Renal pelvis (tissue), 4 donors: ENCODE measurements around the gene ATP10B. TPM values are rescaled to one million over a fixed set of nuclear protein-coding genes. Genes with fewer than 3 reads are reported as not detected.
A peak's percentile ranks its signal among the peaks of the same experiment; 100 is the strongest.

Experiments used
- DNase-seq: peaks from one replicate; pipeline ENCODE4 v3.0.0-alpha.2; 2013
- polyA plus RNA-seq, 3 donors: library from polyadenylated mRNA; unstranded; fragments of 120-200 nt; gene quantifications; one replicate each; pipeline ENCODE4 v1.2.1, GENCODE V29; 2013; ENCODE audit not compliant: insufficient read length in 3 of 3

Gene ATP10B
- polyA plus RNA-seq, 3 donors: 0.78 to 0.94 (median 0.83) TPM

DNA sequence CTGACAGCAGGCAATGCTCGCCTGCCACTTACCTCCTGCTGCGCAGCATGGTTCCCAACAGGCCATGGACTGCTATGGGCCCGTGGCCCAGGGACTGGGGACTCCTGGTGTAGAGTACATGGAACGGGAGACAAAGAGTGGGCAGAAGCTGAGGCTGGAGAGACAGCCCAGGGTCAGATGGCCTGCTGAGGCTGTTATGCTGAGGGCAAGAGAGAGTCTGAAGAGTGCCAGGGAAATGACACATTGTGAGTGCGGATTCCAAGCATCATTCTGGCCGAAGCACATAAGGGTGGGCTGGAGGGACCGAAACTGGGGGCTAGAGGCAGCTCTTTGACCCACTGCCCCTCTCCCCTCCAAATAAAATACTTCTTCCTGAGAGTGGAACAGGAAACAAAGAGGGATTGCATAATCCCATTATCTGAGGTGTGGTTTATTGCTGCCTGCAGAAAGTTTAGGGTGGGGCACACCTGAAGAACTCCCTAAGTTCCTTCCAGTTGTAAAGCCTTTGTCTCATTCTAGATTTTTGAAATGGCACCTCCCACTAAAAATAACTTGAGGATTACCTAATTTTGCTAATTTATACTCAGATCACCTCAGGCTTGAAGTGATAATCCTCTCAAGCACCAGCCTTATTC, 158.1 kb downstream of the ATP10B start:
- DNase-seq: no peak

DNA sequence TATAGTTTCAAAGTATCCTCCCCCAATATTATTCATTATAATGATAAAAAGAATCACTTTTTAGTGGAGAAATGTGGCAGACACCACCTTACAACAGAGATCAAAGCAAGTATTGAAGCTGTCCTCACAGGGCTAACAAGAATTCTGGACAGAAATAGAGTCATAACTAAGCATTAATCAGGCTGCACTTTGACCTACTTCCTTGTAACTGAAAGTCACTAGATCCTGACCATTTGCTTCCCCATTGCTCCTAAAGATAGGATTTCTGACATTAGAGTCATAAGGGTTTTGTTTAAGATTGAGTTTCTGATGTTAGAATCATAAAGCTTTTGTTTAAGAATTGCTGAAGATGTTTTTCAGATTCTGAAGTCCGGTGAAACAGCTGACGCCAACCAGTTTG, 159.7 kb downstream of the ATP10B start:
- no peak for DNase-seq

DNA sequence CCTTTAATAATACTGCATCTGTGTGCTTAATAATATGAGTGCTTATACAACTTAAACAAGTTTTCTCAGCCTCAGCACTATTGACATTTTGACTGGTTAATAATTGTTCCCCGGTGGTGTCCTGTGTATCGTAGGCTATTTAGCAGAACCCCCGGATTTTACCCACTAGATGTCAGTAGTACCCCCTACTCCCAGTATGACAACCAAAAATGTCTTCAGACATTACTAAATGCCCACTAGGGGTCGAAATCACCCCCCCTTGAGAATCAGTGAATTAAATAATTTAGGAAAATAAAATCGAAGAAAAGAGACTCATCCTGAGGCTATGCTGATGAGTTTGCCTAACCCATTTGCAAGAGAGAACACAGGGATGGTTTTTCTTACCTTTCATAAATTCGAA, 166.3 kb downstream of the ATP10B start:
- no peak for DNase-seq

DNA sequence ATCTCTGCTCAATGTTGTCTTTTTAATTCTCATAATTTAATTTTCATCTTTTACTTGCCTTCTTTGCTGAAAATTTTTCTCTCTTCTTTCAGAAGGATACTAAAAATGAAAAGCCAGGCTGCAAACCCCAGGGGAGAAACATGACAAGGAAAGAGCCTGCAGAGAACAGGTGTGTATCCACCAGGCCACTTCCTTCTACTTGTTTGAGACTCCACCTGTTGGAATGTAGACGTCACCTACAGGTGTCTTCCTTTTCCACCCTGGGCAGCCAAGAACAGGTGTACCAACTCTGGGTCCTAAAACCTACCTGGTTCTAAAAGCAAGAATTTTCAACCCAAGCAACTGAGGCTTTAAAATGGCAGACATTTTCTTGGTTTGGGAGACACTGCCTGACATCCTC, 166.8 kb downstream of the ATP10B start:
- DNase-seq: no peak

DNA sequence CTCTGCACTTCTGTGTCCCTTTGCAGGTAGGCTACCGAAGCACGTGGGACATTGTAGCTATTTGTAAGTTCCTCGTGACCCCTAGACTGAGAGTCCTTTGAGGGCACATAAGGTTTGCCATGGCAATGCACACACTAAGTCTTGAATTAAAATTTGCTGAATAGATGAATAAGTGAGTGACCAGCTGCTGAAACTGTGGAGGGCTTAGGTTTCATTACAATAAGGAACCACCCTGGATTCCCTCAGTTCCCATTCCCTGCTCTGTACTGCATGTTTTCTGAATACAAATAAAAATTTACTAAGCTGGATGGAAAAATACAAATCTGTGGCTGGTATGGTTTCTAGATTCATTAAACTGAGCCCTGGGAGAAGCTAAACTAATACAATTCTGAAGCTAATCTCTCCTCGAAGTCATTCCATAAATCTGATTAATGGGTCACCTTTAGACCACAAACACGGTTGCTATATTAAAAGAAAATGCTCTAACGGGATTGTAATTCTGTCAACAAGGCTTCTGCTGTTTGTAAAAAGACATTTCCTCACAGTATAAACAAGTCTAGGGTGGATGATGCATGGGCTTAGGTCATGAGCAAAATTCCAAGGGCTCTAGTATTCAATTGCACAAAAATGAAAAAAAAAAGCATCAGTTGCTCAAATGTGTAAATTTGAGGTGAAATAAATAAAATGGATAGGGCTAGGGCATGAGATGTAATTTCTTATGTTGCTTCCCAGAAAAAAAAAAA, 172.3 kb downstream of the ATP10B start:
- peak; percentile 10 for DNase-seq

DNA sequence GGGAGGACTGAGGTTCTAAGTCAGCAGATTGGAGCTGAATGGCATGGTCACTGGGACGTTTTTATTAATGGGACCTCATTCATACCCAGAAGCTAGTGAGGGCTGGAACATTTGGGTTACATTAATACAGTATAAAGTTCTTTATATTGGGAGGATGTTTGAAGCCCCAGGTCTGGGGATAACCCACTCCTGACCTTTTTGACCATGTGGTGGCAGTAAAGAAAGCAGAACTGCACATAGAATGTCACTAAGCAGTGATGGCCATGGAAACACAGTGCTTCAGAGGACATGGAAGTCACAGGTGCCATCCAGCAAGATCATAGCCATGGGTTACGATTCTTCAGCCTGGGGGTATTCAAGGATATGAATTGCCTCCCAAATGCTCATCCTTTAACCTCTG, 176.0 kb downstream of the ATP10B start:
- DNase-seq: no peak

DNA sequence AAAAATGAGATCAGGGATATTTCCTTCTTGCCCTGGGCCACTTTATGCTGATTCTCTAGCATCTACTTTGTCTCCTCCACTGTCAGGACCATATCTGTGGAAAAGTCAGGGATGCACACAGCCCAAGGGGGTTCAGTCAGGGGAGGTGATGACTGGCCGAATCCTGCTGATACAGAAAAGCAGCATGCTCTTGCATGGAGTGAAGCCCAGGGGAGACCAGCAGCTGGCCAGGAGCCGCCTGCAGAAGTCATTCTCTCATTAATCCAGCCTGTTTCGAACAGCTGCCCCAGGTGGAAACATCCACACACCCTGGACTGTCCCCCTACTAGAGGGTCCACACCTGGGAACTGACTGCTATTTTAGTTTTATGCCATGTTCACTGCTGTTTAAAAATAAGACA, 177.1 kb downstream of the ATP10B start:
- DNase-seq: no peak

DNA sequence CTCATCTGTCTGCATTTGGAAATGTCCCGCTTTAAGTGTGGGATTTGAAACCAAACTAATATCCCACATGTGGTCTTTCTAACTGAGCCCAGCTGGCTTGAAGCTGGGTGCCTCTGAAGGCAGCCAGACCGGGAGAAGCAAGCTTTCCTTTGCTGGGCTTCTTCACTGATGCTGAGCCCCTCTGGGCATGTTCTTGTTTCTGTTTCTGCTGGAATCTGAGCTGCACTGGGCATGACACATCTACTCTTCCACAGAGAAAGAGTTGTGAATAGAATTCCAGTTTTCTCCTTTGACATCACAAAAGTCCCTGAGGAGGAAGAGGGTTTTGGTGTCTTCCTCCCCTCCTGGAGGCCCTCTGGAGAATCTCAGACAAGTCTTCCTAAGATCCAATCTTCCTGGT, 179.5 kb downstream of the ATP10B start:
- no peak for DNase-seq

DNA sequence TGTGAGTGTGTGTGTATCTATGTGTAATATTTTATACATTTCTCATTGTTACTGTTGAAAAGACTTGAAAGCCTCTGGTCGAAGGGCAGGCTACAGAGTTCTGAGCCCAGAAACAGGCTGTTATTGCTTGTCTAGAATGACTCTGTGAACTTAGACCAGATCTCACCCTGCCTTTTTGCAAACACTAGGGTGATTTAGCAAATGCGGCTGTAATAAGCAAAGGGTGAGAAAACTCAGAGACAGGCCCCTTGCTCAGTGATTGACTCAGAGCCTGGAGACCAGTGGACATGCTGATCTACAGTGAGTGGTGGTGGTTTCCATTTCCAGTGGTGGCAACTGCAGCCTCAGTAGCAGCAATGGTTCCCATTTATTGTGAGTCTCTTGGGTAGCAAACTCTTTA, 183.7 kb downstream of the ATP10B start:
- no peak for DNase-seq

DNA sequence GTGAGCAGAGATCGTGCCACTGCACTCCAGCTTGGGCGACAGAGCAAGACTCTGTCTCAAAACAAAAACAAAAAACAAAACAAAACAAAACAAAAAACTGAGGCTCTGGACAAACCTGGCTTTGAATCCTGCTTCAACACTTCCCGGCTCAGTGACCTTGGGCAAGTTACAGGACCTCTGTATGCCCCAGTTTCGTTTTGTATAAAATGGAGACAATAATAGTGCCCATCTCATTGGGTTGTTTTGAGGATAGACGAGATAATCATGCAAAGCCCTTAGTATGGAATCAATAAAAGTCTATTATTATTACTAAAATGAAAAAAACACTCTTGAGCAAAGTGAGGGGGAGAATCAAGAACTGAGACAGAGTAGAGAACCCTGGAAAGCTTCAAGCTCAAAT, 184.9 kb downstream of the ATP10B start:
- no peak for DNase-seq

DNA sequence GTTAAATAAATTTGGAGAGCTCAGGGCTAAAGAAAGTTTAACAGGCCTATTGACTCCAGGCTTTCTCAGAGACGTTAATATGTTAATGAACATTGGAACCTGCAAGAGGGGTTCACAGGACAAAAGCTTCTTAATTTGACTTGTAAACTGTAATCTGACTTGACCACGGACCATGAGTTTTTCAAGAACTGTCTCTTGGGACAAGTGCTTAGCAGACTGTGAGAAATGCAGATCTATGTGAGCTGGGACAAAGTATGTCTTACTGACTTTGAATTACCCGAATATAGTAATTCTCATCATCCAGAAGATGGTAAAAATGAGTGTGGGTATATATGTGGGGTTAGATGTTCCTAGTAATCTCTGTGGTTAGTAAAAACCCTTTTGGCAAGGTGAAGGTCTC, 186.6 kb downstream of the ATP10B start:
- DNase-seq: no peak

DNA sequence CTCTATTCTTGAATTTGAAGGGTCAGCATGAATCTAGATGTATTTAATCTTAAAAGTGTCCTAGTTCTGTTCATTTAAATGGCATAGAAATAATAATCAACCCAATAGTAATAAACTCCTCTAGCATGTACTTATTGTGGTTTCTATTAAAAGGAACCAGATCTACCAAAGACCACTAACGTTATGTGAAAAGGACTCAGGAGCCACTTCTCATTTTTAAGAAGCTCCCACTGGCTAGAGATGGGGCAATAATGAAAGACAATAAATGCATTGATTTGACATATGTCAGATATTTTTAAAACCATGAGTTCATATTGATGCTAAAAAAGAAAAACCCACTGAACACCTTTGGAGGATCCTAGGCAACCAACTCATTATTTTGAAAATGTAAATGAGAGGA, 191.9 kb downstream of the ATP10B start:
- no peak for DNase-seq

DNA sequence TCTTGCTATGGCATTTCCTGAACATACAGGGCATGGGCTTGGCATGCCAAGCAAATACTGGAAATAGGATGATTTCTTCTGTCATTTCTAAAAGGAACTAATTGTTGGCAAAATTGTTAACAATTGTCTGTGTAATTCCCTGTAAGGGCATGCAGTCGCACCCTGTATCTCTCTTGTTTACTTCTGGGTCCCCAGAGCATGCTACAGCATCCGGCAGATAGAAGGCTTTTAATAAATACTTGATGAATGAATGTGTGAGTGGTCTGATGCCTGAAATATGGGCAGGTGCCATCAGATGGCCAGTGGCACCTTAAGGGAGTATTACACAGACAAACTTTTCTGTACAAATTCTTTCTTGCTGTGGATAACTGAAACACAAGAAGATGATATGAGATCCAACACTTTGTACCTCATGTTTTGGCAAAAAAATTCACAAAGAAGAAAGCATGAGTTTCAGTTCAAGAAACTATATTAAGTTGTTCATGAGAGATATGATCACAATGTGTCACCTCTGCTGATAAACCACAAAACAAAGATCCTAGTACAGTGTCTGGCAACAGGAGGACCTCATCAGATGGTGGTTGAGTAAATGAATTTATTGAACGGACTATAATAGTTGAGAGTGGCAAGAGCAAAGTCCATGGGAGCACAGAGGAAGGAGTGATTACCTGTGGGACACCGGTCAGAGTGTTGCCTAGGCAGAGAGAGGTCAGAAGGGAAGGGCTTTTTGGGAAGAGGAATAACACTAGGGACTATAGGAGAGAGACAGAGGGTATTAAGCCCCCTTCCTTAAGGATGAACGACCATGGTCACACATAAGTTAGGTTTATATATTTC, 194.2 kb downstream of the ATP10B start:
- DNase-seq: no peak

DNA sequence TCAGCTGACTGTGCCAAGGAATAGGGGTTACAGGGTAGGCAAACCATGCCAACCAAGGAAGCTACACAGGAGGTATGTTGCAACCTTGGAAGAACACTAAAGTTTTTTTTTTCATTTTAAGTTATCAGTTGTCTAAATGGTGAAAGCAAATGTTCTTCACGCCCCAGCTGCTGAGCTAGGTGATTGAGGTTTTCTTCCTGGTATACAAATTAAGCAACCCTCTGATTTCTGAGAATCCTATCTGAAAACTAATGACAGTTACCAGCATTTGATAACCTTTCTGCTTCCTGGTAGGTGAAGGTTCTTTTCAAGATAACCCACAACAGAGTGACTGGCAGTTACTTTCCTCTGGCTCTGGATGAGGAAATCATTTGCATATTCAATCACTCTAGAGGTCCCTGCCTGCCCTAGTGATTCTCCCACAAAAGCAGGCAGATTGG, 194.9 kb downstream of the ATP10B start:
- DNase-seq: no peak

DNA sequence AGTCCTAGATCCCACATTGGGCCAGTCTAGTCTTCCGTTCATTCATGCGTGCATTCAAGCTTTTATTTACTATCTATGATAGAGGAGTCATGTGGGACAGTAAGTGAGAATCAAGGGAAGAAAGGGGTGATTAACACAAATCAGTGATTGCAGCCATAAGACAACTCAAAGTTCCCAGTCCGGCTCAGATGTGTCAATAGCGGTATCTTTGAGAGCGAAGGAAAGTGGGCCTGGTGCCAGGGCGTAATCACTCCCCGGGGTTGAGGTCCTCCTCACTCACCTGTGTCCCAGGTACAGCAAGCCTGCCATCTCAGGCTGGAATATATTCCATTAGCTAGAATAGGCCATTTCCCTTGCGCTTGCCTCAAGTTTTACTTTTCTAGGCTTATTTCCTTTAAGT, 196.3 kb downstream of the ATP10B start:
- no peak for DNase-seq

DNA sequence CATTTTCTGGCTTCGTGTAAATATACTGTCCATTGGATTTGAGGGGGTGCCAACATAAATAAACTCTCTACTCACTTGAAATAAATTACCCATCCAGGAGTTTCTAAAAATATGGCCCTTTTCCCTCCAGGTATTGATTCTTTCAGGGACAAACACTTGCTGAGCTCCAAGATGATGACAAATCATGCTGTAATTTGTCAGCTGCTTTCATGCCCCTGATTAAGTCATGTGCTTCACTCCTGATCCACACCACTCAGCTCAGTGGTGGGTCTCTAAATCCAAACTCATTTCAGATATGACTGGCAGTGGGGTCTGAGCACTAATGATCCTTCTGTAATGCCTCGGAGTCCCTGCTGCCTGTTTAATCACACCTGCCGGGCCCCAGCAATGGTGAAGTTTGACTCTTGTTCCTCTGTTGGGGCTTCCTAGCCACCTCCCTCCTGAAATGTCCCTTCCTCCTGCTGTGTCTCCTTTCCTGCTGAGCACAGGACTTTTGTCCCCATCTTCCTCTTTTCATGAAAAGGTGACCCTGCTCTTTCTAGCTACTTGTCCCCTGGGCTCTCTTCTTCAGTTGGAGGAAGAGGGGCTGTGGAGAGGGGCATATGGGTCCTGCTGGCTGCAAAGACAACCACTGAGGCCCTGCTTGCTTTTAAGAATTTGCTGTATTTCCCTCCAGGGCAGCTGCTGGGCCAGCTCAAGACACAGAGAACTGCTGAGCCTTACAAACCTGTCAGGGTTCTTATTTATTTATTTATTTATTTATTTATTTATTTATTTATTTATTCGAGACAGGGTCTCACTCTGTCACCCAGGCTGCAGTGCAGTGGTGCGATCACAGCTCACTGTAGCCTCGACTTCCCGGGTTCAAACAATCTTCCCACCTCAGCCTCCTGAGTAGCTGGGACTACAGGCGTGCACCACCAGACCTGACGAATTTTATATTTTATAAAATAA, 200.0 kb downstream of the ATP10B start:
- DNase-seq: no peak

DNA sequence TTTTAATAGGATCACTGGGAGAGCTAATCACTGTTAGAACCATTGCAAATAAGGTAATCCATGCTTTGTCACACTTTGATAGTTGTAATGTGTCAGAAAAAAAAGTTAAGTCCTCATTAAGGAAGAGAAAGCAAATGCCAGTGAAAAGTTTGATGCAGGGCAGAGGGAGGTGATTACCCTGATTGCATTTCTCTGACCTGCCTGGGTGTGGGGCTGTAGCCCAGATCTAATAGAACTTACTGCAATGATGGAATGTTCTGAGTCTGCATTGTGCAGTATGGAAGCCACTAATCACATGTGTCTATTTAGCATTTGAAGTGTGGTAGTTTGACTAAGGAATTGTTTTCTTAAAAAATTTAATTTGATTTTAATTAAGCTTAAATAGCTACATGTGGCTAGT, 202.7 kb downstream of the ATP10B start:
- no peak for DNase-seq

DNA sequence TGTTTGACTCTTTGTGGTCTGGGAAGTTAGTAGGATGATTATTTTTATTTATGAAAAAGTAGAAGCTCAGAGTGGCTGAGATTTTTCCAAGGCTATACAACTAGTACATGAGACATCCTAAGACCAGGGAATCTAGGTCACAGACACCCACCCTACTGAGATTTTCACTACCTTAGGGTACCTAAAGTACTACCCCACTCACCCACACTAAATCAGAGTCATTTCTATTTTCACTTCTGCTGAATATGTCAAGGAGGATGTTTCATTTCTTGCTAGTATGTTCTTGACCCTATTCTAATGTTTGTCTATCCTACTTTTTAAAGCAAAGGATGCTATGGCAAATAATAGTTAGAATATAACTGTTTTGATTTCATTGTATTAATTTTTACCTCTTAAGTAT, 206.0 kb downstream of the ATP10B start:
- no peak for DNase-seq

DNA sequence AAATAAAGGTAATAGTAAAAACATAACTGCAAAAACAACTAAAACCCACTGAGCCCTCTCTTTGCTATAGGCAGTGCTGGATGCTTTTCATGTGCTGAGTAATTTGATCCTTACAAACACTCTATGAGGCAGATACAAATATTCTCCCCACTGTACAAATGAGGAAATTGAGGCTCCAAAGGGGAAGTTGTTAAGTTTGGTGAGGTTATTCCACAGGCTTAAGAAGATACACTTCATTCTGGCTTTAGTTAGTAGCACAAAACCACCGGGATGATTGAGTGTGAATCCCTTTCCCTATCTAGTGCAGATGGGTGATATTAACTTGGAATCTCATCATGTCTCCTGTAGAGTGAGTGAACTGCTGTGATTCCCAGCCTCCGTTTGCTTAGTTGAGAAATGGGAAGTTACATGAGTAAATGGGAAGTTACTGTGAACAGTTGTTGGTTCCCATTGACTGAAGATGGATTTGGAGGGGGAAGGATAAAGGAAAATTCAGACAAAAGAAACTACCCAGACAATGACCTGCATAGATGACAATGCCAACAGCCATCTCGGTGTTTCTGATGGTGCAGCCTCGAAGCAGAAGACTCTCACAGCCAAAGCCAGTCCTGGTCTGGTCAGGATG, 208.3 kb downstream of the ATP10B start:
- no peak for DNase-seq

DNA sequence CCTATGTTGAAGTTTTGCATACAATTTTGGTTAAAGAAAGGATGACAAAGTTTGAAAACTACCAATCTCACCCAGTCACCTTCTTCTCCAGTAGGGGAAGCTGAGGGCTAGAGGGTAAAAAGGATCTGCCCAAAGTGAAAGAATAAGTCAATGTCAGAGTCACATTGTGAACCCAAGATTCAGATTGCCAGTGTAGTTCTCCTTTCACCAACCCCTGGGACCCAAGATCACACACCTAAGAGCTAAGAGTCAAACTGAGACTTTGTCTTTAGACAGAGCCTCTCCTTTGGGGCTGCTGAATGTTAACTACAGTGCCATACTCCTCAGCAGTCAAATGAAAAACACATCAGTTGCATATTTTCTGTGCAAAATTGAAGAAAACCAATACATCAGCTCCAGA, 210.6 kb downstream of the ATP10B start:
- DNase-seq: no peak

DNA sequence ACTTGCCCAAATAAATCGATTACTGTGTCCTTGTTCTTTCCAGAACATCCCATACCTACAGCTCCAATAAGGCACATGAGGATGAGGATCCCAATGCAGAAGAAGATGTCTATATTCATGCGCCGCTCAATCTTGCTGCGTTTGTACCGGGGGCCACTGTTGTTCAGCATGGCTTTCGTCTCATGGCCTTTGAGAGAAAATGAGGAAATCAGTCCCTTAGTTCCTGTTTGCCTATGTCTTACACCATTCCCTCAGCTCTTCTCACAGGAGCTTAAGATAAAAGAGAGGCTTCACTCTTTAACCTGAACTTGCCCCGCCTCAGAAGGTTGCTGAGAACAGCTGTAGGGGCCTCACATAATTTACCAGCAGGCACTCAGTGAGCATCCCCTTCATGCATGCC, 211.6 kb downstream of the ATP10B start:
- no peak for DNase-seq
